Stimulated activated CD8-positive, alpha-beta memory T cell treated with anti-CD3 and anti-CD28 coated beads, Interleukin-12 subunit alpha, Interleukin-12 subunit beta, amount 100 ng/mL, for 4 hours (primary cell): ENCODE results near the gene KNOP1.

Source experiments
- DNase-seq: peaks from one replicate; pipeline ENCODE4 v3.0.0-alpha.2; 2020; ENCODE audit warnings: low read depth

Gene KNOP1

GRCh38 chr16:19707569-19708295, 10.3 kb downstream of the KNOP1 start:
- DNase-seq, result no peak

DNA sequence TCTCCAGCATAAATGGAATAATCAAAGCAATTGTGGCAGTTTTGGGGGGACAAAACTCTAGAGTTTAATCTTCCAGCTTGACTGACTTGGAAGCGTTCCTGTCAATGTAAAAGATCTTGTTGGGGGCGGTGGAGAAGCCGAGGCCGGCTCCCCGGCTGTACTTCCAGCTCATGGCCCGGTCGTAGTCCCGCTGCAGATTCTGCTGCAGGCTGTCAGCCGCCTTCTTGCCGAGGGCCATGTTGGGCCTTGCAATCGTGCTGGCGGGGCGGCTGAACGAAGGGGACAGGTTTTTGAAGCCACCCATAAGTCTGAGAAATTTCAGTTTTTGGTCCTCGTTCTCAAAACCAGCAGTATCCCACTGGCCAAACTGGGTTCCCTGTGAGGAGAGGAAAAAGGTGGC, 11.2 kb downstream of the KNOP1 start:
- no peak for DNase-seq

- no peak for DNase-seq
Measured at GRCh38 chr16:19705843-19706242, 12.2 kb downstream of the KNOP1 start.

DNA sequence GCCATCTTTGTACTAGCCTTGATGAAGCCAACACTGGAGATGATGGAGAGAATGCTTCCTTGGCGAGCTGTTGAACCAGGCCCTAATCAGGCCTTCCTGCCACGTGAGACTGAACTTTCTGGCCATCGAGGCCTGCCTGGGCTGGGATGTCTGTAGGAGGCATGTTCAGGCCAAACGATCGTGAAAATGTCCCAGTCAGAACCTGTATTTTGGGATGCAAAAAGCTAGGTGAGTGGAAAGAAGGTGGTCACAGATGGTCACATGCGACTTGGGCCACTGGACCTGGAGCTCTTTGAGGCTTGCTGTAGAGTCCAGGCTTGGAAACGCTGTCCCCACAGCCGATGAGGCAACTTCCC, 12.9 kb downstream of the KNOP1 start:
- DNase-seq, result no peak

- no peak for DNase-seq
Measured at GRCh38 chr16:19704321-19705145, 13.5 kb downstream of the KNOP1 start.

DNA sequence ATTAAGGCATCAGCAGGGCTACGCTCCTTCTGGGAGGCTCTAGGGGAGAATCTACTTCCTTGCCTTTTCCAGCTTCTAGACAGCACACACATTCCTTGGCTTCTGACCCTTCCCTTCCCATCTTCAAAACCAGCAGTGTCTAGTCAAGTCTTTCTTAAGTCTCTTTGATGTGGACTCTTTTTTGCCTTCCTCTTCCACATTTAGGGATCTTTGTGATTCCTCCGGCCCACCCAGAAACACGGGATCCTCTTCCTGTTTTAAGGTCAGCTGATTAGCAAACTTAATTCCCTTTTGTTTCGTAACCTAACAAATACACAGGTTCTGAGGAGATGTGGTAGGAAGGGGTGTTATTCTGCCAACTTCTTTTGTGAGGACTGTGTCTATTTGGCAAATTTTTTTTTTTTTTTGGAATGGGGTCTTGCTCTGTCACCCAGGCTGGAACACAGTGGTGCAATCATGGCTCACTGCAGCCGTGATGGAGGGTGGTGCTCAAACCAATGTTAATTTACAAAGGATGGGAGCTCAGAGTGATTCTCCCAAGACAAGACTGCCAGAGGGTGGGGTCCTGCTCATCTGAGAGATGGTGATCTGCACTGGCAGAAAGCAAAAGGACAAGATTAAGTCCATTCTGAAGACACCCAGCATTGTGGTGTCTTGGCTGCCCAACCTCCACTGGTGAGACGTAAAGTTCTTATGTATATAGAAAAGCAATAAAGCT, 14.7 kb downstream of the KNOP1 start:
- no peak for DNase-seq

- no peak for DNase-seq
Measured at GRCh38 chr16:19701091-19701490, 16.9 kb downstream of the KNOP1 start.

GRCh38 chr16:19700319-19700781, 17.7 kb downstream of the KNOP1 start:
- DNase-seq, result no peak

GRCh38 chr16:19699472-19699871, 18.6 kb downstream of the KNOP1 start:
- DNase-seq, result no peak

GRCh38 chr16:19698480-19699465, 19.3 kb downstream of the KNOP1 start:
- no peak for DNase-seq

GRCh38 chr16:19697756-19698318, 20.2 kb downstream of the KNOP1 start:
- no peak for DNase-seq

GRCh38 chr16:19696961-19697360, 21.1 kb downstream of the KNOP1 start:
- no peak for DNase-seq

- DNase-seq, result no peak
Measured at GRCh38 chr16:19696328-19696727, 21.7 kb downstream of the KNOP1 start.

- no peak for DNase-seq
Measured at GRCh38 chr16:19694989-19695388, 23.0 kb downstream of the KNOP1 start.

- DNase-seq, result no peak
Measured at GRCh38 chr16:19691161-19691711, 26.8 kb downstream of the KNOP1 start.

DNA sequence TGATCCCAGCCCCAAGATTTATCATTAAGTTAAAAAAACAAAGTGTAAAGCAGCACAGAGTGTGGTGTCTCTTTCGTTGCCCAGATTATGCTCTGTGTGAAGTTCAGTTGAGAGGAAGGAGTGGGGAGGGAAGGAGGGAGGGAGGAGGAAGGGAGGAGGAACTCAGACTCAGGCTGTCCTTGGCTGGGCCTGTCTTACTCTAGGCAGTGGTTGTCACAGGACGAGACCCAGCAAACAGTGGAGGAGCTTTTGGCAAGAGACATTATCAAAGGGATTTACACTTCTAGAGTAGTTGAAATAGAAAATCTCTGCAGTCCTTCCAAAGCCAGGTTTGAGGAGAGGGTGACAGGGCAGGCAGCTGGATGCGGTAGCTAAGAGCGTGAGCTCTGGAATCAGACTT, 27.8 kb downstream of the KNOP1 start:
- no peak for DNase-seq

GRCh38 chr16:19689342-19689741, 28.7 kb downstream of the KNOP1 start:
- no peak for DNase-seq

DNA sequence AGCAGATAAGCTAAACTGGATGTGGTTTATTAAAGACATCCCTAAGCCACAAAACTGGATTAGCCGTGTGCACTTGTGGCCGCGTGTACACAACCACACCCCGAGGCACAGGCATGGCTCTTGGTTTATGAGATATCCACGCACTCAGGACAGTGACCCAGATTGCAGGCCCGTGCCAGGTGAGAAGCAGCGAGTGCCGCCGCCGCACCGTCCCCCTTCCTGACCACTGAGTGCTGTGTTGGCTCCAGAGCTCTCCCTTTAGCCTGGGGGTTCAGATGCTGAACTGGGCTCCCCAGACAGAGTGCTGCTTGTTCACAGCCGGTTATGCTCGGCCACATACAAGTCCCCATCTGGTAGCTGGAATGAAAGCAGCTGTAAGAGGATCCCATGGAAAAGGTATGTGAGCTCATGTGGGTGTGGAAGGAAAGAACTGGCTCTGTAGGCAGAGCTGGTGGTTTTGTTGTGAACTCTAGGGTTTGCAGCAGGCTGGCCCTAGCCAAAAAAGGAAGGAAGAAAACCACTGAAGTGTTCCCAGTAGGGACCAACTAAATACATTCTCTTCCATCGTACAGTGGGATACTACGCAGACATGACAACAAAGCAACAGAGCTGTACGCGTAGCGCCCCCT, 29.5 kb downstream of the KNOP1 start:
- no peak for DNase-seq

GRCh38 chr16:19687279-19687678, 30.7 kb downstream of the KNOP1 start:
- DNase-seq, result no peak

DNA sequence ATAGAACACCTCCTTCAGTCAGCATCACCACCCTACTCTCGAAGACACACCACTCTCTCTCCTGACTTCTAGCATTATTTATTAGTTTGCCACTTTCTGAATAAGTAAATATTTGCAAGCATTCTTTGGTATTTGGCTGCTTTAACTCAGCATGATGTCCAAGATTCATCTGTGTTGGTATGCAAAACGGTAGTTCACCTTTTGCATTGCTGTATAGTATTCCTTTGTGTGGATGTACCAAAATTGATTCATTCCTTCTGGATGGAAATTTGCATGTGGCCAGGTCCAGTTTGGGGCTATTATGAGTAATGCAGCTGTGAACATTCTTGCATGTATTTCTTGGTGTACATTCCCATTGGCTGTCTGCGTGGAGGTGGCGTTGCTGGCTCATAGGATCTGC, 32.9 kb downstream of the KNOP1 start:
- DNase-seq, result no peak
